GM12872 (cell line): ENCODE results near the gene MAOA.

Experiments
- TF ChIP-seq, protein P1 (sequence below): IDR thresholded peaks from 3 replicates; pipeline ENCODE4 v1.5.1; 2011; ENCODE audit warnings: low read depth, mild to moderate bottlenecking, low read length, moderate library complexity; ENCODE audit not compliant: insufficient read depth

MAOA gene

GRCh38 chrX:43664258-43664657 lies 8.2 kb downstream of the MAOA start:
- TF ChIP-seq, protein P1, sequence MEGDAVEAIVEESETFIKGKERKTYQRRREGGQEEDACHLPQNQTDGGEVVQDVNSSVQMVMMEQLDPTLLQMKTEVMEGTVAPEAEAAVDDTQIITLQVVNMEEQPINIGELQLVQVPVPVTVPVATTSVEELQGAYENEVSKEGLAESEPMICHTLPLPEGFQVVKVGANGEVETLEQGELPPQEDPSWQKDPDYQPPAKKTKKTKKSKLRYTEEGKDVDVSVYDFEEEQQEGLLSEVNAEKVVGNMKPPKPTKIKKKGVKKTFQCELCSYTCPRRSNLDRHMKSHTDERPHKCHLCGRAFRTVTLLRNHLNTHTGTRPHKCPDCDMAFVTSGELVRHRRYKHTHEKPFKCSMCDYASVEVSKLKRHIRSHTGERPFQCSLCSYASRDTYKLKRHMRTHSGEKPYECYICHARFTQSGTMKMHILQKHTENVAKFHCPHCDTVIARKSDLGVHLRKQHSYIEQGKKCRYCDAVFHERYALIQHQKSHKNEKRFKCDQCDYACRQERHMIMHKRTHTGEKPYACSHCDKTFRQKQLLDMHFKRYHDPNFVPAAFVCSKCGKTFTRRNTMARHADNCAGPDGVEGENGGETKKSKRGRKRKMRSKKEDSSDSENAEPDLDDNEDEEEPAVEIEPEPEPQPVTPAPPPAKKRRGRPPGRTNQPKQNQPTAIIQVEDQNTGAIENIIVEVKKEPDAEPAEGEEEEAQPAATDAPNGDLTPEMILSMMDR = no peak

- TF ChIP-seq, protein P1 = no peak
Observed at GRCh38 chrX:43664708-43665107, 8.6 kb downstream of the MAOA start.

GRCh38 chrX:43666311-43666912 lies 10.3 kb downstream of the MAOA start:
- TF ChIP-seq, protein P1 = no peak

GRCh38 chrX:43676971-43677572 lies 21.0 kb downstream of the MAOA start:
- TF ChIP-seq, protein P1 = no peak

GRCh38 chrX:43677993-43678392 lies 21.9 kb downstream of the MAOA start:
- TF ChIP-seq, protein P1 = no peak

GRCh38 chrX:43679058-43679457 lies 23.0 kb downstream of the MAOA start:
- TF ChIP-seq, protein P1 = no peak

GRCh38 chrX:43679778-43680177 lies 23.7 kb downstream of the MAOA start:
- TF ChIP-seq, protein P1 = no peak
